IPS-18c (cell line): ENCODE measurements around the gene SCUBE1.
"Not testable (repeated sequence)": the region's sequence is repeated elsewhere in the genome, so short reads cannot be mapped to it uniquely, and the experiment has no call there.

ENCODE experiments used
- H3K4me3 ChIP-seq: 2 replicates; pipeline ENCODE4 v1.7.0; 2013; ENCODE audit warnings: low read depth, mild to moderate bottlenecking, low read length, moderate library complexity; ENCODE audit not compliant: insufficient read depth
- H3K9me3 ChIP-seq: one replicate; pipeline ENCODE4 v1.6.1; 2013; ENCODE audit warnings: mild to moderate bottlenecking, low read length, moderate library complexity; ENCODE audit not compliant: control insufficient read depth, insufficient read depth

Gene SCUBE1

DNA sequence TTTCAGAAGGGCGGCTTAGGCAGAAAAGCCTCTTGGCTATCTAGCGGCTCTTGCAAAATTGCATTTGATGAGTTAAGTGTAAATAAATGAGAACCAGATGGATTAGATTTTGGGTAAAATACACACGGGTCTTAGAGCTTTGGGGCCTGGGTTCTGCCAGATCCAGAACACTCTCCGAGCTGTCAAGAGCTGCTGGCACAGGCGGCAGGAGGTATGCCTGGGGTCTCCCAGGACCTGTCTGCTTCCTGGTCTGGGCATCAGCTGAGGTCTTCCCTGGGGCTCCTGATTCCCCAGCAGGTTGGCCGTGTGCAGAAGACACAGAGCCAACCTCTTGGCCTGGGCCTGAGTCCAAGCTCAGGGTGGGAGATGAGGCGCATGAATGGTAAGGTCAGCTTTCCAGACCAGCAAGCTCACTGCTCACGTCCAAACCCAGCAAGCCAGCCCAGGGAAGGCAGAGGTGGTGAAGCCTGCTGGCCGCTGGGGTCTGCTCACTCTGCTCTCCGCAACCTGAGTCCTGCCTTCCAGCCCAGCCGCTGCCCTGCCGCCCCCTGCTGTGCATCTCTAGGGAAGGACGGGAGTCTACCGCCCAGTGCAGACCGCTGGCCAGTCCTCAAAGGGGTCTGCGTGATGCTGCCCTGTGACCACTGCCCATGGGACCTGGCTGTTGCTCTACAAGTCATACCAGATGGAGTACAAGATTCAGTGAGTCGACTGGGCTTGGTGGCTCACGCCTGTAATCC lies 44.9 kb downstream of the SCUBE1 start:
- no peak overlapping the region for H3K4me3 ChIP-seq
- no peaks in the 10 kb centered on the region for H3K9me3 ChIP-seq

DNA sequence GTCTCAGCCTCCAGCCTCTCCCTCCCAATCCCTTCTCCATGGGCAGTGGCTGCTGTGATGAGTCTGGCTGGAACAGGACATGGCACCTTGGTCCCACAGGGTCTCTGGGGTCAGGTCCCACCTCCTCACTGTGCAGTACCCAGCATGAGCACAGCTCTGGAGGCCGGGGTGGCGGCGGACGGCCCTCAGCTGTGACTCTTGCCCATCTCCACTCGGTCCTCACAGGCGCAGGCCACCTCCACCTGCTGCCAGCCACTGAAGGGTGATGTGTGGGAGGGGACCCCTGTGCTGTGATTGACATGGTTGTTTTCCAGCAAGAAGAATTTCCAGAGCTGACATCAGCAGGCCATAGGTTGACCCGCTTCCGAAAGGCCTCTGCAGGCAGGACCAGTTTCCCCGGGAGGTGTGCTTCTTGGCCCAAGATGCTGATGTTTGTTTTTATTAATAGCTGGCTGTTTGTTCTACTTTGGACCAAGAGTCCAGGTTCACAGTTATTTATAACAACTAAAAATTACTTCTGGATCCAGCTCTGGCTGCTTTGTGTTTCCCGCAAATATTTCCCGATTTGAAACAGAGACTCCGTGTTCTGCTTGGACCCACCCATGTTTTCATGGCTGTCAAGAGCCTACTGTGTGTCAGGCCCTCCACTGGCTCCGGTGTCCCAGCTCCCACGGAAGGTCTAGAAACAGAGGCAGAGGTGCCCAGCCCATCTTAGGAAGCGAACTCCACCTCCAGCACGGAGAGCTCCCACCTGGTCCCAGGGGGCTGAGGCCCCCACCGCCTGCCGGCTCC lies 45.7 kb downstream of the SCUBE1 start:
- H3K4me3 ChIP-seq = no peak overlapping the region
- no peaks in the 10 kb centered on the region for H3K9me3 ChIP-seq

DNA sequence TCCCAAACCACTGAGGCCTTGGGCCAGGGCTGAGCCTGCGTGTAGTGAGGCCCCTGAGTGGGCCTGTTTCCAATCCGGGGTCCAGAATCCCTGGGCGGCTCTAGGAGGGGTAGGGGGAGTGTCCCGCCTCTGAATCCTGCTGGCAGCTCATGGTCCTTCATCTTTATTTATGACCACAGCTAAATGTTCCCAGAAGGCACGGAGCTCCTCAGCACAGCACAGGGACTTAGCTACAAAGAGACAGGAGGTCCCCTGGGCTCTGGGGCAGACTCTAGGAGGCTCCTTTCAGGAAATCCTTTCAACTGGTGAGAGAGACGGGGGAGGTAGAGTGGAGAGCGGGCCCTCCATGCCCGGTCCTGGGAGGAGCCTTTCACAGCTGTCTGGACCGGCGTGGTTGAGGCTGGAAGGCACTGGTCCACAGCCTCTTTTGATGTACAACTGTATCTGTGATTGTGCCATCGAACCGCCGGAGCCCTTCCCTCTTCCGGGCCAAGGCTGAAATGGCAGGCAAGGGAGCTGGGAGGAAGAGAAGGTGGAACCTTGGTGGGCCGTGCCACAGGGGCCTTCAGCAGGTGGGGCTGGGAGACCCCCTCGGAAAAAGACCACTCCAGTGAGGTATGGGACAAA lies 46.8 kb downstream of the SCUBE1 start:
- Histone ChIP-seq H3K4me3 (no peak overlapping the region), H3K9me3 (no peaks in the 10 kb centered on the region)

DNA sequence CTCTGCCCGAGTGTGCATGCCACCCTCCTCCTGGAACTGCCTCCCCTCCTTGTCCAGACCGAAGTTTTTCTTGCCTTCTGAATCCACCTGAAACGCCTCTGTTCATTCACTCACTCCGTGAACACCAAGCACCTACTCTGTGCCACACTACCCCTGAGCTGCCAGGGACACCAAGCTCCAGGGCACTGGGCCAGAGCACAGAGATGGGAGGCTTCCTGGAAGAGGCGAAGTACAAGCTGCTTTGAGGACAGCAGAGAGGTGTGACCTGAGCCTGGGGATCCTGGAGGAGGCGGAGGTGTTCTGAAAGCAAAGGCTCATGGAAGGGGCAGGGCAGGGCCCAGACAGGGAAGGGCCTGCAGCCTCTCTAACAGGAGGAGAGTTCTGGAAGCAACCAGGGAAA lies 47.5 kb downstream of the SCUBE1 start:
- H3K9me3 ChIP-seq = no peaks in the 10 kb centered on the region
- no peak overlapping the region for H3K4me3 ChIP-seq

DNA sequence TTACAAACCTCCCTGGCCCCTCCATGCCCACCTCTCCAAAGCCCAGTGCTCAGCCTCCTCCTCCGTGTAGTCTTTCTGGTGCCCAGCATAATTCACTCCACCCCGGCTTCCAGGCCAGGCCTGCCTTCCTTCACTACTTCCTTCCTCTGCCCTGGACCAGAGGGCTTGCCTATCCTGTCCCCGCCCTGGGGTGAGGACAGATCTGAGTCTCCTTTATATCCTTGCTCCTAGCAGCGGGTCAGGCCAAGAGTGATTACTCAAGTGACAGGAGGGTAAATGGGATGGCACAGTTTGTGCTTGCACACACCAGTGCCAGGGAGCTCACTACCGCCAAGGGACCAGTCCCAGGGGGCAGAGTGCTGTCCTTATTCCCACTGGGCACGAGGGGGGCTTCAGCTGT lies 48.0 kb downstream of the SCUBE1 start:
- Histone ChIP-seq H3K4me3 (no peak overlapping the region), H3K9me3 (no peaks in the 10 kb centered on the region)

DNA sequence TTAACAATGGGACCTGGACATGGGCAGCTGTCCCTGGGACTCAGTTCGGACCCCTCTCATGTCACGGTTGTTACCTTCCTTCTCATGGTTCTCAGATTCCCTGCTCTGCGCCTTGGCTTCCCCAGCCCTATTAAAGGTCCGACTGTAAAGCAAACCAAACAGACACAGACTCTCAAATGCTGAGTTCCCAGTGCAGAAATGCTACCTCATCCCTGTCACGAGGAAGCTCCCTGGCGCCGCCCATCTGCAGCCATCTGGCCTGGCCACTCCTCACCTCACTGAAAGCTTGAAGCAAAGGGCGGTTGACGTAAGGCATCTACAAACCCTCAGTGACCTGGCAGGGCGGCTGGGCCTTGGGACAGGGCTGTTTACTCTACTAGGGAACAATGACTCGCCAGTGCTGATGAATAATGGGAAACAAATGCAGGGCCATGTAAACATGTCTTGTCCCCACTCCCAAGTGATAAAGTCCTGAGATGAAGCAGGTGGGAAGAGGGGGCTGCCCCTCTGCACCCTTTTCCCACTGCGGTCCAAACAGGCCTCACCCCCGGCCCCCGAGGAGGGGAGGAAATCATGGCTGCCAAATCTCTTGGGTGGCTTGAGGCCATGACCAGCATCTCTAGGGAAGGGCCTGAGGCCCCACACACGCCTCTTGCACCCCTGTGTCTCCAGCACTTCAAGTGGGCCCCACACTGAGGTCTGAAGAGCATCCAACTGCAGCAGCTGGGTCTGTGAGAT lies 49.3 kb downstream of the SCUBE1 start:
- no peak overlapping the region for H3K4me3 ChIP-seq
- no peaks in the 10 kb centered on the region for H3K9me3 ChIP-seq

DNA sequence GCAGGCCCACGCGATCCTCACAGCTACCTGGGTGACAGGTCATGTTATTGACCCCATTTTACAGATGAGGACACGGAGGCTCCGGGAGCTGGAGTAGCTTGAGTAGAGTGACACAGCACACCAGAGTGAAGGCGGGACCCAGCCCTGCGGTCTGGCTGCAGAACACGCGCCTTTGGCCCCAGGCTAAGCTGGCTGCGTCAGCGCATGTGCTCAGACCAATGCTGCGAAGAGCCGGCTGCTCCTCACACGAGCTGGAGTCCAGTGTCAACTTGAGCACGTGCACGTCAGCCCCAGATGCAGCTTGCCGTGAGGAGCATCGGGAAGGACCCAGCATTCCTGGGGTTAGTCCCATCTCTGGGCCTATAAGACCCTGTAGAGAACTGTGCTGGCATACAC lies 49.9 kb downstream of the SCUBE1 start:
- Histone ChIP-seq H3K4me3 (no peak overlapping the region), H3K9me3 (no peaks in the 10 kb centered on the region)

DNA sequence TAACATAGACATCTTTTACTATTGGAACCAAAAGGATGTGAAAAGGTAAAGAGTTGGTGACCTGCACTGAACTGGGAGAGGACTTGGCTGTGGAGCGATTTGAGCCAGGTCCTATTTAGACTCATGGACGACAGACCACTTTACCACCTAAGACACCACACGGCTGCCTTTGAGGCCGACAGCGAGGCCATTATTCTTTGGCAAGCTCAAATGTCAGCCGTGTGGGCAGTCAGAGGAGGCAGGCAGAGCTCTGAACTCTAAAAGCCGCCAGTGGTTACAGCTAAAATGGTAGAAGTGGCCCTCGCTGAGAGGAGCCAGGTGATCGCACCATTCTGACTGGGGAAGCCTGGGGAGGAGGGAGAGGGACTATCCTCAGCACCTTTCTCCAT lies 50.5 kb downstream of the SCUBE1 start:
- H3K4me3 ChIP-seq = no peak overlapping the region
- H3K9me3 ChIP-seq = no peaks in the 10 kb centered on the region

DNA sequence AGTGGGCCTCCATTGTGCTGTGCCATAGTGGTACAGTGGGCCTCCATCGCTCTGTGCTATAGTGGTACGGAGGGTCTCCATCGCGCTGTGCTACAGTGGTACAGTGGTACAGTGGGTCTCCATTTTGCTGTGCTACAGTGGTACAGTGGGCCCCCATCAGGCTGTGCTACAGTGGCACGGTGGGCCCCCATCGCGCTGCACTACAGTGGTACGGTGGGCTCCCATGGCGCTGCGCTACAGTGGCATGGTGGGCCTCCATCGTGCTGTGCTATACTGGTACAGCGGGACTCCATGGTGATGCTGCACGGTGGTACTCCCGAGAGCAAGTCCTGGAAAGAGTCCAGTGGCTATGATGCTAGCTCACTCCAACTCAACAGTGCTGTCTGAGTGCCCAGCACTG lies 51.8 kb downstream of the SCUBE1 start:
- no peak overlapping the region for H3K4me3 ChIP-seq
- H3K9me3 ChIP-seq = no peaks in the 10 kb centered on the region

DNA sequence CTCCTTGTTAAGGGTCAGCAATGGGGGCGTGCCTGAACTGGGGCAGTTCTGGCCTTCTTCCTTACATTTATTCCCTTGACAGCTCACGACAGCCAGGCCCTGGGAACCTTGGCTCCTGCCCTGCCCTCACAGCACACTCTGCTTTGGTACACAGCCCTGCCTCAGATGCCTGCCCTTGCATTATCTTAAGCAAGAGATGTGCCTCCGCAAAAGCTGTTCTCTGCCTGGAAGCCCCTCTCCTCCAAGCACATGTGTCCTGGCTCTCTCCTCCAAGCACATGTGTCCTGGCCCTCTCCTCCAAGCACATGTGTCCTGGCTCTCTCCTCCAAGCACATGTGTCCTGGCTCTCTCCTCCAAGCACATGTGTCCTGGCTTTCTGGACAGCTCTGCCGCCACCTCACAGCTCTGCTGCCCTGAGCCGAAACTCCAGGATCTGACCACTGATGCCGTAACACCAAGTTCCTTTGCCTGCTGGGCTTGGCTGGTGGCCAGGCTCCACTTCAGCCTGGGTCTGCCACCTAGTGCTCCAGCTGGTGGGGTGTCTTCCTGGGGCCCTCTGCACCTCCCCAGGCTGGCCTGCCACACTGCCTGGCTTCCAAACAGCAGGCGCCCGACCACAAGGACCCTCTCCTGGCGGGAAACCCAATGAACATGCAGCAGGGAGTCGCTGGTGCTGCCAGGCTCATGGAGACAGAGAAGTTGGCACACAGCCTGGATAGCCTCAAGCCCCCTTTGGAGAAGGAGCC lies 53.0 kb downstream of the SCUBE1 start:
- H3K9me3 ChIP-seq = no peaks in the 10 kb centered on the region
- H3K4me3 ChIP-seq = no peak overlapping the region

DNA sequence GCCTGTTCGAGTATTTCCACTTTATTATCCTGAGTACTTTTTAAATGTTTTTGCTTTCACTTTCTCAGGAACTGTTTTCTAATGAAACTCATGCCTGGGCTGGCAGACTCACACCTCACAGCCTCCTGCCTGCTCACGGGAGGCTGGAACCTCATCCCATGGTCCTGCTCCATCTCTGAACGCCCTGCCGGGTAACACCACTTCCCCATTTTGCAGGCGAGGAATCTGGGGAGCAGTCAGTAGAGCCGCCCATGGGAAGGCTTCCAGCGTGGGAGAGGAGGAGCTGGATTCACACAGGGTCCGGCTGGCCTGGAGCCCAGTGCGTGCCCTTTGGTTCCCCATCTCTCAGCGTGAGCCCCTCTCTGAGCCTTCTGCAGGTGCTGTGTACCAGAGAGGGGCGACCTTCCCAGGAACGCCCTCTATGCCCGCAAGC lies 53.6 kb downstream of the SCUBE1 start:
- H3K9me3 ChIP-seq = no peaks in the 10 kb centered on the region
- H3K4me3 ChIP-seq = no peak overlapping the region

DNA sequence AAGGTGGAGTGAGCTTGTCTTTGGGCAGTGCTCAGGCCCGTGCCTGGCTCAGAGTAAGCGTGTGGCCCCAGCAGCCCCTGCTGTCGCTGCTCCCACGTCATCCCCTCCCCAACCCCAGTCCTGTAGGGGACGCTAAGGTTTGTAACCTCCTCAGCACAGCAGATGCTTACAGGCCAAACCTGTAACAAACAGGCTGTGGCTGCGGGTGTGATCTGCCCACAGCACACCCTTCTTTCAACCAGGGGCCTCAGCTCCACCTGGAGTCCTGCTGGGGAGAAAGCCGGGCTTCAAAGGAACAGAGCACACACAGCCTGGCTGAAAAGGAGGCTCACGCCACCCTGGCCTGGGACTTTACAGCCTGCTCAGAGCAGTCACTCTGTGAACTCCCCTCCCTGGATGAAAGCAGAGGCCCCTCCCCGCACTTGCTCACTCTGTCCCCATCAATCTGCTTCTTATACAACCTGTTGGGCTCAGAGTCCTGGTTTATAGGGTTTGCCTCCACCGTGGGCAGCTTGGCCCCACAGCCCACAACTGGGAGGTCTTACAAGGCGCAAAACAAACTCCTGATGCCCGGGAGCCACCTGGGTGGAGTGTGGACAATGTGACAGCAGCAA lies 54.3 kb downstream of the SCUBE1 start:
- H3K4me3 ChIP-seq = no peak overlapping the region
- H3K9me3 ChIP-seq = no peaks in the 10 kb centered on the region

DNA sequence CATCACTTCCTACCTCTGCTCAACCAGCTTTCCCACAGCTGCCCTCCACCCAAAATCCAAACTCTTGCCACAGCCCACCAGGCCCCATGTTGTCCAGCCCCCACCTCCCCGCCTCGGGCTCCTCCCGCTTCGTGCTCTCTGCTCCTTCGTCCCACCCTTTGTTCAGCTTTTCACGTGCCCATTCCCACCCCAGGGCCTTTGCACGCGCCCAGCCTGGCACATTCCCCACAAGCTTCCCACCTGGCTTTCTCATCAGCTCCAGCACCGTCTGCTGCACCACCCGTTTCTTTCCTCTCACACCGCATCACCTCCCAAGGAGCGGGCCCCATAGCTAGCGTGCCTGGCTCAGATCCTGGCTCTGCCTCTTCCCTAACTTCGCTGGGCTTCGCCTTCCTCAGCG lies 54.8 kb downstream of the SCUBE1 start:
- no peak overlapping the region for H3K4me3 ChIP-seq
- no peaks in the 10 kb centered on the region for H3K9me3 ChIP-seq

DNA sequence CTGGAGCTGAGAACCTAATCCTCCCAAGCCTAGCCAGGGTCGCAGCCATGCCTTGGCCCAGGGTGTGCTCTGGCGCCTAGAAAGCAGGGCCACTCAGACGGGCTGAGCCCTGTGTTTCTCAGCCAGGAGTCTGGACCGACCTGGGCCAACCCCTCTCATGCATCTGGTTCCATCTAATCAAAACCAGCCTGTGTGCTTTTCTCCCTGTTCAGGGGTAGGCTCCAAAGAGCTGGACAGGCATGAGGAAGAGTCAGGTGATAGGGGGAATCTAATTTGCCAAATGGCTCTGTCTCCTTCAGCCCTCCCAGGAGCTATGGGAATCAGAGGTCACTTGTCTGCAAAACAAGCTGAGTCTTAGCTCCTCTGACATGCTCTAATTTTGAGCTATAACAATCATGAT lies 55.7 kb downstream of the SCUBE1 start:
- H3K4me3 ChIP-seq = no peak overlapping the region

DNA sequence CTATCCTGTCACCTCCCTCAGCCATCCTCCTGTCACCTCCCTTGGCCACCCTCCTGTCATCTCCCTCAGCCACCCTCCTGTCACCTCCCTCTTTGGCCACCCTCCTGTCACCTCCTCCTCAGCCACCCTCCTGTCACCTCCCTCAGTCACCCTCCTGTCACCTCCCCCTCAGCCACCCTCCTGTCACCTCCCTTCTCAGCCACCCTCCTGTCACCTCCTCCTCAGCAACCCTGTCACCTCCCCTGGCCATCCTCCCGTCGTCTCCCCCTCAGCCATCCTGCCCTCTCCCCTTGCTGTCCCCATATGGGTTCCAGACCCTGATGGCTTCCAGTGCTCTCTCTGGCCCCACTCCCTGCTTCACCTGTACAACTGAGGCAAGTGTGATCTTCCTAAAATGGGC lies 61.8 kb downstream of the SCUBE1 start:
- H3K4me3 ChIP-seq = no peak overlapping the region
- H3K9me3 ChIP-seq = no peaks in the 10 kb centered on the region

More for the DNA sequence above, 55.7 kb downstream of the SCUBE1 start:
- no peaks in the 10 kb centered on the region for H3K9me3 ChIP-seq

DNA sequence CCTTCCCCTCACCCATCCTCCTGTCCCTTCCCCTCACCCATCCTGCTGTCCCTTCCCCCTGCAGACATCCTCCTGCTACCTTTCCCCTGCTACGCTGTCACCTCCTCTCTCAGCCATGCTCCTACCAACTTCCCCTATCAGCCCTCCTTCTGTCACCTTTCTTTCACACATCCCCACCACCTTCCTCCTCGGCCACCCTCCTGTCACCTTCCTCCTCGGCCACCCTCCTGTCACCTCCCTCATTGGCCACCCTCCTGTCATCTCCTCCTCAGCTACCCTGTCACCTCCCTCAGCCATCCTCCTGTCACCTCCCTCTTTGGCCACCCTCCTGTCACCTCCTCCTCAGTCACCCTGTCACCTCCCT lies 62.7 kb downstream of the SCUBE1 start:
- not testable (repeated sequence) for H3K9me3 ChIP-seq, H3K4me3 ChIP-seq
